Sigmoid colon (tissue), 4 donors: Measurements from ENCODE around the gene CLMP.

ENCODE experiments used
- CTCF ChIP-seq, 4 experiments: fragments of 450-650 bp in 3 of 4; fragments of 200-600 bp in 1 of 4; IDR thresholded peaks; one replicate each; pipeline ENCODE4 v1.5.1; 2016 to 2019; ENCODE audit warnings: antibody characterized with exemption in 4 of 4, mild to moderate bottlenecking in 3 of 4, moderate library complexity in 2 of 4
- POLR2AphosphoS5 ChIP-seq, 4 donors: sonication (generic); formaldehyde crosslinking; IDR thresholded peaks; one replicate each; pipeline ENCODE4 v1.6.1; 2017; ENCODE audit warnings: antibody characterized with exemption in 4 of 4

DNA sequence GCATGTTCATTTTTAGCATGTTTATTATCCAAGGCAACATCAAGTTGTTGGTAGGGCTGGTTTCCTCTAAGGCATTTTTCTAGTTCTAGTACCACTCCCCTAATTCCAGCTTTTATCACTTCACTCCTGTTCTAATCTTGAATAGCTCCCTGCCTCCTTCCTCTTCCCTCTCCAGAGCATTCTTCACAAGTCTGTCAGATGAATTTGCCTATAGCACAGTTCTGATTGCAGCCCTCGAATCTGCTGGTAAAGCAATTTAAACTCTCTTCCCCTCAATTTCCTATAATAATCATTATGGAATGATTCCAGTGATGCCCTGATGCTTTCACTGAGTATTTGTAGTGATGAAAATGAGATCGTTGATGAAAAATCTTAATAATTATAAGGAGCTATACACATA is 43.3 kb downstream of the CLMP start:
- no peak for TF ChIP-seq CTCF (IDR thresholded peaks at IDR 0.05)
- TF ChIP-seq POLR2AphosphoS5 (IDR thresholded peaks at IDR 0.05): no peak
